GM19395 (cell line): ENCODE data around the gene CD300E.
"Not testable (repeated sequence)": the region's sequence is repeated elsewhere in the genome, so short reads cannot be mapped to it uniquely, and the experiment has no call there.

ENCODE experiments used
- ATAC-seq: cut with Tn5 transposase; IDR thresholded peaks from one replicate; pipeline ENCODE4 v1.9.1; 2021; ENCODE audit warnings: mild to moderate bottlenecking, moderate library complexity; ENCODE audit not compliant: unreplicated experiment

Gene CD300E

GRCh38 chr17:74601944-74602572 is 21.5 kb downstream of the CD300E start:
- ATAC-seq: no peak

- ATAC-seq: no peak
Measured at GRCh38 chr17:74599448-74599939, 24.0 kb downstream of the CD300E start.

- ATAC-seq: no peak
Measured at GRCh38 chr17:74599023-74599399, 24.5 kb downstream of the CD300E start.

GRCh38 chr17:74598346-74599022 is 25.1 kb downstream of the CD300E start:
- ATAC-seq: no peak

- no peak for ATAC-seq
Measured at GRCh38 chr17:74597069-74597790, 26.3 kb downstream of the CD300E start.

GRCh38 chr17:74595037-74595750 is 28.3 kb downstream of the CD300E start:
- no peak for ATAC-seq

GRCh38 chr17:74592087-74592990 is 31.2 kb downstream of the CD300E start, which contains the start of gene CD300LD:
Gene CD300LD, minus strand, starts transcription at chr17:74592283. Its CDS starts 81 bp downstream, at chr17:74592202.
- ATAC-seq: no peak

GRCh38 chr17:74591503-74591902 is 32.0 kb downstream of the CD300E start:
- ATAC-seq: no peak

- ATAC-seq: no peak
Measured at GRCh38 chr17:74585711-74586110, 37.8 kb downstream of the CD300E start.

GRCh38 chr17:74584292-74585060 is 39.1 kb downstream of the CD300E start:
- no peak for ATAC-seq

- no peak for ATAC-seq
Measured at GRCh38 chr17:74582633-74583032, 40.9 kb downstream of the CD300E start.

- no peak for ATAC-seq
Measured at GRCh38 chr17:74579900-74580299, 43.6 kb downstream of the CD300E start.

GRCh38 chr17:74578979-74579378 is 44.6 kb downstream of the CD300E start:
- no peak for ATAC-seq

- no peak for ATAC-seq
Measured at GRCh38 chr17:74574489-74575142, 48.9 kb downstream of the CD300E start.

GRCh38 chr17:74573635-74574034 is 49.9 kb downstream of the CD300E start:
- not testable (repeated sequence) for ATAC-seq

- ATAC-seq: no peak
Measured at GRCh38 chr17:74573169-74573568, 50.4 kb downstream of the CD300E start.

GRCh38 chr17:74571621-74572270 is 51.8 kb downstream of the CD300E start:
- no peak for ATAC-seq
